HG03045 (cell line): ENCODE data around the gene CHFR.
A peak's percentile ranks its signal among the peaks of the same experiment; 100 is the strongest.
"Not testable (repeated sequence)": the region's sequence is repeated elsewhere in the genome, so short reads cannot be mapped to it uniquely, and the experiment has no call there.

ENCODE experiments used
- ATAC-seq: cut with Tn5 transposase; IDR thresholded peaks from one replicate; pipeline ENCODE4 v1.9.1; 2021; ENCODE audit warnings: mild to moderate bottlenecking, moderate library complexity; ENCODE audit not compliant: unreplicated experiment

The CHFR gene

DNA sequence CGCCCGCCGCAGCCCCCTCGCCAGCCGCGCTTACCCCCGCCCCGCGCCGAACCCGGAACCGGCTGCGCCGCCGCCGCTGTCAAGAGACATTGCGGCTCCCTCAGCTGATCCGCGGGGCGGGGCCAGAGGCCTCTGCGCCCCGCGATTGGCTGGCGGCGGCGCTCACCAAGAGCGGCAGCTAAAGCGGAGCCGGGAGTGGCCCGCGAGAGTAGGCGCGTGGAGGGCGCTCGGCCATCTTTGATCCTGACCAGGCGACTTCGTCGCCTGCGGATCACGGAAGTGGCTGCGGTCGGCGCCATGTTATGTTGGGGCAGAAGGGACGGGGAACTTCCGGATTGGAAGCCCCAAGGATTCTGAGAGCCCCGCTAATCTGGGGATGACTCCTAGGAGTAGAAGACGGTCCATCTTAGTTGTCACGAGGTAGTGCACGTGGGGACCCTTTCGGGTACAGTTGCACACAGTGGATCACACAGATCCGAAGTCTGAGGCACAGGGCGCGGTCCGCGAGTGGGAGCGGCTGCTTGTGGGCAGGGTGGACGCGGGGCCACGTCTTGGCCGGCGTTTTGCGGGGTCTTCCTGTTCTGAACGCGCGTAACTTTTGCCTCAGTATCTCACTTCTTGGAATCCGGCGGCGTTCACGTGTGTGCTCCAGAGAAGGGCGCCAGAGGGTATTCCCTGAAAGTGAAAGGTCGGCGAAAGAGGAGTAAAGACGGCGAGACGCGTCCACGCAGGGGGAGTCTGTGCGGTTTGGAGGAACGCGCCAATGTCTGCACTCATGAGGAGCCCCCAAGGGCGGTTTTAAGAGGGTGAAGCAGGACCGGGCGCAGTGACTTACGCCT, at the start of gene CHFR:
TSS of gene CHFR (minus strand) at position 93 of the 839 bp plus-strand sequence. CDS start 277 bp downstream, outside the sequence.
- peak; percentile 97 for ATAC-seq

DNA sequence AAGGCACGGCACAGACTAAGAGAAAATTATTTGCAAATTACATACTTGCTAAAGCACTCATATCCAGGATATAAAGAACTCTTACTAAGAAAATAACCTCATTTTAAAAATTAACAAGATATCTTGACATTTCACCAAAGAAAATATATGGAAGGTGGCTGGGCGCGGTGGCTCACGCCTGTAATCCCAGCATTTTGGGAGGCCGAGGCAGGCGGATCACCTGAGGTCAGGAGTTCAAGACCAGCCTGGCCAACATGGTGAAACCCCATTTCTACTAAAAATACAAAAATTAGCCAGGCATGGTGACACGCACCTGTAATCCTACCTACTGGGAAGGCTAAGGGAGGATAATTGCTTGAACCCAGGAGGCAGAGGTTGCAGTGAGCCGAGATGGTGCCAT, 49.5 kb upstream of the CHFR start:
- ATAC-seq = not testable (repeated sequence)

- ATAC-seq = no peak
Measured at GRCh38 chr12:132936163-132936562, 48.8 kb upstream of the CHFR start.

DNA sequence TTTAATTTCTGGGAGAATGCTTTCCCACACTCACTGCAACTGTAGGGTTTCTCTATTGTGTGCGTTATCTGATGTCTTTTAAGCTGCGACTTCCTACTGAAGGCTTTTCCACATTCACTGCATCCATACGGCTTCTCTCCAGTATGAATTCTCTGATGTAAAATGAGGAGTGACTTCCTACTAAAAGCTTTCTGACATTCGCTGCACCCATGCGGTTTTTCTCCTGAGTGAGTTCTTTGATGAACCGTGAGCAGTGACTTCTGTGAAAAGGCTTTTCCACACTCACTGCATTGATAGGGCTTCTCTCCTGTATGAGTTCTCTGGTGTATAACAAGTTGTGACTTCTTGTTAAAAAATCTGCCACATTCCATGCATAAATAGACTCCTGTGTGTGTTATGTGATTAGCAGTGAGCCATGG, 39.0 kb upstream of the CHFR start:
- ATAC-seq = no peak

DNA sequence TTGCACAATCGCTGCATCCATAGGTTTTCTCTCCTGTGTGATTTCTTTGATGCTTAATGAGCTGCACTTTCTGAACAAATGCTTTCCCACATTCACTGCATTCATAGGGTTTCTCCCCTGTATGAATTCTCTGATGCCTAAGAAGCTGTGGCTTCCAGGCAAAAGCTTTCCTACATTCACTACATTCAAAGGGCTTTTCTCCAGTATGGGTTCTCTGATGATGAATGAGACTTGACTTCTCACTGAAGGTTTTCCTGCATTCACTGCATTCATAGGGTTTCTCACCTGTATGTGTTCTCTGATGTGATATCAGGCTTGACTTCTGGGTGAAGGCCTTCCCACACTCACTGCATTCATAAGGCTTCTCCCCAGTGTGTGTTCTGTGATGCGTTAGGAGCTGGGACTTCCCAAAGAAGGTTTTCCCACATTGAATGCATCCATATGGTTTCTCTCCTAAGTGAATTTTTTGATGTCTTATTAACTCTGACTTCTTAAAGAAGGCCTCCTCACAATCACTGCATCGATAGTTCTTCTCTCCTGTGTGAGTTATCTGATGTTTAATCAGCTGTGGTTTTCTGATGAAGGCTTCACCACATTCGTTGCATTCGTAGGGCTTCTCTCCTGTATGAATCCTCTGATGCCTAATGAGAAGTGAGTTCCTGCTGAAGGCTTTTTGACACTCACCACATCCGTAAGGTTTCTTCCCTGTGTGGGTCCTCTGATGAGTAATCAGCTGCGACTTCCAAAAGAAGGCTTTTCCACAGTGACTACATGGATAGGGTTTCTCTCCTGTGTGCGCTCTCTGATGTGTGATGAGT, 38.4 kb upstream of the CHFR start:
- ATAC-seq = no peak

DNA sequence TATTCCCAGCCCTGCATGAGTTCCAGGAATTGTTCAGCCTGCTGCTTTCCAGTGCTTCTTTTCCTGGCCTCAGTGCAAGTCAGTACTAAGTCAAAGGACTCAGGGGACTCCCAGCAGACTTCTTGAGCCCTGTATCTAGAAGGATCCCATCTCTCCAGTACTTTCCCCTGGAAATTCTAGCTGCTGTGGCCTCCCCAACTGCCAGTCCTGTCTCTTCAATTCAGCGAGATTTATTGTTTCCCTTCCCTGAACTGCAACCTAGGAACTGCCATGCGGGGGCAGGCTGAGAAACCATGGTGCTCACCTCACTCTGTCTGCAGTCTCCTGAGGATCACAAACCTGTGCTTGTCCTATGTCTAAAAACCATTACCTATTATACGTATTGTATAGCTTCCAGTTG, 37.0 kb upstream of the CHFR start:
- ATAC-seq = no peak

DNA sequence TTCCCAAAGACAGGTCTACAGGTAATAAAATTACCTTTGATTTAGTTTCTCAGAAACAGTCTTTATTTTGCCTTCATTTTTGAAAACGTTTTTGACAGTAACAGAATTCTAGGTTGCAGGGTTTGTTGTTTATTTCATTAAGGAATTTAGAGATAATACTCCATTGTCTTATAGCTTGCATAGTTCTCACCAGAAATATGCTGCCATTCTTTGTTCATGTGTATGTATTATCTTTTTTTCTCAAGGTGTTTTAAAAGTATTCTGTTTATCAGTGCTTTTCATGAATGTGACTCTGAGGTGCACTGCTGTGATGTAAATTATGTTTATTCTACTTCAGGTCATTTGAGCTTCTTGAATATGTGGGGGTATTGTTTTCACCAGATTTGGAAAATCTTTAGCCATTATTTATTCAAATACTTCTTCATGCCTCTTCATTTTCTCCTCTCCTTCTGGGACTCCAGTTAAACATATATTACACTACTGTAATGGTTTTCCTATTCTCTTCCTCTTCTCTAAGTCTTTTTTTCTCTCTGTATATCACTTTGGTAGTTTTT, 36.0 kb upstream of the CHFR start:
- no peak for ATAC-seq

- ATAC-seq = no peak
Measured at GRCh38 chr12:132922676-132923075, 35.3 kb upstream of the CHFR start.

DNA sequence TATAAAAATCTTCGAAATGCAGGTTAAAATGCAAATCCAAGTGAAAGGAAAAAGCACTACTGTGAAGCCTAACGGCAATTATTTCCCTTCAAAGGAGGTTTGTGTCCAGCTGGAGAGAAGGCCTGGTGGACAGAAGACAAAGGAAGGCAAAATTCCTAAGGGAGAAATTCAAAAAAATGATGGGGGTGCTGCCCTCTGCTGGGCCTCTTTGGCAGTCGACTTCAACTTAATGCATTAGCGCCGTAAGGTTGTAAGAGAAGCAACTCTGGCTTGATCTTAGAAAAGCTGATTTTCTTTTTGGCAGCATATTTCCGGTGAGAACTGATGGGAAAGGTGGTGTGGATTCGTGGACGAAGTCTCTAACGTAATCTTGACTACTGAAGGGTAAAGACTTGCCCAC, 34.3 kb upstream of the CHFR start:
- no peak for ATAC-seq

GRCh38 chr12:132918680-132919079, 31.3 kb upstream of the CHFR start:
- no peak for ATAC-seq

DNA sequence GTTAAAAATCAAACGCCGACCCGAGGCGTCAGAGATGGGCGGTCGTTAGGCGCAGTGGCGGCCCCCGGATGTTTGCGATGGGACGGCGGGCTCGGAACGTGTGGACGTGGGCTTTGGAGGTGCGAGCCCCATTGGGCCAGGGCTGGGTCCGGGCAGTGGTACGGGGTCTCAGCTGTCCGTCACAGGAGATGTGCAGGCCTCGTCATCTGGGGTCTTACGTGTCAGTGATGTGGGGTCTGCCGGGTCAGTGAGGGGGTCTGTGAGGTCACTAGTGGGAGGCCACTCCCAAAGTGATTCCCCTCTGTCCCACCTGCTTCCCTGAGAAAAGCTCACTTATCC, 21.6 kb upstream of the CHFR start:
- no peak for ATAC-seq

DNA sequence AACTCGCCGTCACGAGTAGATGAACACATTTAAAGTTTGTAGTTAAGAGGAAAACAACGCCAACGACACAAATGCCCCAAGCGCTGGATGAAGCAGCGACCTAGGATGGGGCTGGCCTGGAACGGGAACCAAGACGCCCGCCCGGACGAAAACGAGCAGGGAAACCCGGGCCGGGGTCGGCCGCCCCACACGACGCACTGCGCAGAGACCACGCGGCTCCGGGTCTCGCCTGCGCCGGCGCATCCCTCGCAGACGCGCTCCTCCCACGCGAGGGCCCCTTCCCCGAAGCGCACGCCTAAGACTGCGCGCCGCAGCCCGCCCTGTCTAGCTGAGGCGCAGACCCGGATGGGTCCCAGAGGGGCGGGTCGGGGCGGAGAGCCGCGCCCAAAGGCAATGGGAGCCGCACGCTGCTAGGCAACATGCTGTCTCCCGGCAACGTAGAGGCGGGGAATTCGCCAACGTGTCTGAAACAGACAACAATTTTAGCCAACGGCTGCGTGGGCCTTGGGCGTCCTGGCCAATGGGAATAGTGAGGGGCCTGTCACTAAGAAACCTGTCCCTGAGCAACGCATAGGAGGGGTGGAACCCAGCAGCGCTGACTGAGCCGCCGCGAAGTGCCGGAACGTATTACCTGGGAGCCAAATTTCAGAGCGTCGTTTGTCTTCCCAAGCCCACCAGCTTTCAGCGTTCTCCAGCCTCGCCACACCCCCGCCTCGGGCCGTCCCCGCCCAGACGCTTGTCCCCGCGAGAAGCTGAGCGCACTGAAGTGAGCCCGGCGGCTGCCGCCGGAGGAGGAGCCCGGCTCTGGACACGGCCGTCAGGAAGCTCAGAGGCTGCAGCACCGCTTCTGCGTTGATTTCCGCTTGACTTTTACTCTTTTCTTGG, 21.0 kb upstream of the CHFR start:
- ATAC-seq = peak; percentile 88

GRCh38 chr12:132907789-132908144, 20.4 kb upstream of the CHFR start:
- not testable (repeated sequence) for ATAC-seq

- ATAC-seq = no peak
Measured at GRCh38 chr12:132907216-132907615, 19.8 kb upstream of the CHFR start.

GRCh38 chr12:132904718-132905328, 17.4 kb upstream of the CHFR start:
- ATAC-seq = no peak

- ATAC-seq = no peak
Measured at GRCh38 chr12:132899033-132899432, 11.6 kb upstream of the CHFR start.

DNA sequence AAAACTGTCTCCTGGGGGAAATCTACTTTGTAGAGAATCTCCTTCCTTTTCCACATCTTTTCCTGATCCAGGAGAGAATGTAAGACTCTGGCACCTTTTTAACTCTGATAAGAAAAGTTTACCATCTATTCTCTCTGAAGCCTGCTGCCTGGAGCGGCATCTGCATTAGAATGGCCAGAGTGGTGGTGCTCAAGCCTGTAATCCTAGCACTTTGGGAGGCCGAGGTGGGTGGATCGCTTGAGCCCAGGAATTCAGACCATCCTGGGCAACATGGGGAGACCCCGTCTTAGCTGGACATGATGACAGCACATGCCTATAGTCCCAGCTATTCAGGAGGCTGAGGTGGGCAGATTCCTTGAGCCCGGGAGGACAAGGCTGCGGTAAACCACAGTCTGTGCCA, 1.4 kb upstream of the CHFR start:
- ATAC-seq = no peak

GRCh38 chr12:132886529-132887477, 602 bp downstream of the CHFR start:
- ATAC-seq = peak; percentile 32

- no peak for ATAC-seq
Measured at GRCh38 chr12:132881818-132882217, 5.6 kb downstream of the CHFR start.
